ENCODE measurements around the gene GPR35. TPM values are rescaled to one million over a fixed set of nuclear protein-coding genes. Genes with fewer than 3 reads are reported as not detected.

GPR35 gene
- total and polyA plus RNA-seq, 2 of the 13 experiments (the other 11 are each of a cell fraction or from before 2014, with no cell fraction given), result 27.1 to 44.2 TPM

GRCh38 chr2:240604939-240605716 lies 20.2 kb upstream of the GPR35 start (continued):
- TF ChIP-seq ZNF713 (CRISPR knock-in tag; IDR thresholded peaks at IDR 0.05) (no peak), NR2C2 (CRISPR knock-in tag; IDR thresholded peaks at IDR 0.05; ENCODE audit: borderline replicate concordance) (no peak), TFE3 (CRISPR knock-in tag; IDR thresholded peaks at IDR 0.05) (0 out of 2 replicates have a peak, but pooled peaks have one; percentile 39), KLF12 (CRISPR knock-in tag; IDR thresholded peaks at IDR 0.05; ENCODE audit: borderline replicate concordance) (no peak), MBNL3 (CRISPR knock-in tag; conservative IDR thresholded peaks at IDR 0.05) (no peak), HDAC2 (CRISPR knock-in tag; IDR thresholded peaks at IDR 0.05) (0 out of 2 replicates have a peak, but pooled peaks have one; percentile 60), KLF15 (CRISPR knock-in tag; IDR thresholded peaks at IDR 0.05; ENCODE audit: borderline replicate concordance) (0 out of 2 replicates have a peak, but pooled peaks have one; percentile 18), ZNF782 (CRISPR knock-in tag; IDR thresholded peaks at IDR 0.05; ENCODE audit: borderline replicate concordance) (peak; percentile 71; the same call in 1 of the 2 replicates), CCDC6 (CRISPR knock-in tag; IDR thresholded peaks at IDR 0.05) (peak; percentile 79), MLLT10 (CRISPR knock-in tag; IDR thresholded peaks at IDR 0.05) (no peak), ZNF274 (CRISPR knock-in tag; IDR thresholded peaks at IDR 0.05) (no peak), GATA4 (IDR thresholded peaks at IDR 0.05; ENCODE audit: borderline replicate concordance, low read depth) (no peak), MZF1 (CRISPR knock-in tag; IDR thresholded peaks at IDR 0.05; ENCODE audit: borderline replicate concordance) (no peak), CEBPZ (IDR thresholded peaks at IDR 0.05; ENCODE audit: low read length) (no peak)
